Central memory CD4-positive, alpha-beta T cell (primary cell): ENCODE measurements around the gene COL21A1.
"Not testable (repeated sequence)": the region's sequence is repeated elsewhere in the genome, so short reads cannot be mapped to it uniquely, and the experiment has no call there.

Experiments used
- DNase-seq: peaks from one replicate; pipeline ENCODE4 v3.0.0; 2022
- total RNA-seq, 3 experiments: gene quantifications; one replicate each; lab custom pipeline; 2026; lab: John Stamatoyannopoulos, UW

Gene COL21A1
- total RNA-seq, result 0 reads per million in 3 experiments

DNA sequence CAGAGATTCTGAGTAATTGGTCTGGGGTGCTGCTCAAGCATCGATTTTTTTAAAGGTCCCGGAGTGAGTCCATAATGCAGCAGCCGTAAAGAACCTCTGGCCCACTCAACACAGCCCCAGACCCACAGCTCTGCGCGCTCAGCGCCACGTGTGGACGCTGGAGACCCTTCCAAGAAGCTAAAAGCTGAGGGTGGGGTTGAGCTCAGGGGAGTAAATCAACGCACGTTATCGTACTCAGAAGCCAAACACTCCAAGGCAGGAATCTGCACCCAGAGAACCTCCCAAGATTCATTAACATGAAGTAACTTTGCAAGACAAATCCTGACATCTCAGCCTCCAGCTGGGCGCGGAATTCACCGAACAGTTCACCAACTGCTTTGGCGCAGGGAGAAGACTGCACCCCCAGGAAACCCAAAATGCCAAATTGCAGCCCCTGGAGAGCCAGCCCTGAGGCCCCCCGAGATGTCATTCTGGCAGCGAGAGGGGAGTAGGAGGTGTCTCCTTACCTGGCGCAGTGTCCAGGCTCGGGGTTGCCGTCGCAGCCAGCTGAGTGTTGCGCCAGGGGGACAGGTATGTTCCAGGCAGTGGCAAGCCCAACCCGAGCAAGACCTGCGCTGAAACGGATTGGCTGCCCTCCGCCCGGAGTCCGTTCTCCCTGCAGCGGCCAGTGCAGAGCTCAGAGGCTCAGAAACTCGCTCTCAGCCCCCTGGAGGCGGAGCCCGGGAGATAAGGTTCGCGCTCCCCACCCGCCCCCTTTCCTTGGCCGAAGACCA is at the start of gene COL21A1:
Gene COL21A1 (minus strand): TSS at position 700 of the 773 bp plus-strand sequence. CDS start 64,962 bp downstream, outside the sequence.
- no peak for DNase-seq

DNA sequence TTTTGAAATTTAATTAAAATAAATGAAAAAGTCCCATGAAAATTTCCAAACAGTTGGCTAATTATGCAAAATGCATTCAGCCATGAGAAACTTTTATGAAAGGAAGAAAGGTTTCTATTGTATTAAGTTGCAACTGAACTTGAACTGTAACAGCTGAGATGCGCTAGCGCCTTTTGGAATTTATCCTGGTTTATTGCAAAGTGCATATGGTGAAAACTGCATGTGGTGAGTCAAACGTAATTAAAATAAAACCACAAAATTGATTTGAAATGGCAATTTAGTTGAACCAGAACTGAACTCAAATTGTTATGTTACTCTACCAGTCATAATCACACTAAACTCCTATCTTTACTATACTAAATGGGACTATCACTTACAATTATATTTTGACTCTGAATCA is 46.4 kb upstream of the COL21A1 start:
- no peak for DNase-seq

DNA sequence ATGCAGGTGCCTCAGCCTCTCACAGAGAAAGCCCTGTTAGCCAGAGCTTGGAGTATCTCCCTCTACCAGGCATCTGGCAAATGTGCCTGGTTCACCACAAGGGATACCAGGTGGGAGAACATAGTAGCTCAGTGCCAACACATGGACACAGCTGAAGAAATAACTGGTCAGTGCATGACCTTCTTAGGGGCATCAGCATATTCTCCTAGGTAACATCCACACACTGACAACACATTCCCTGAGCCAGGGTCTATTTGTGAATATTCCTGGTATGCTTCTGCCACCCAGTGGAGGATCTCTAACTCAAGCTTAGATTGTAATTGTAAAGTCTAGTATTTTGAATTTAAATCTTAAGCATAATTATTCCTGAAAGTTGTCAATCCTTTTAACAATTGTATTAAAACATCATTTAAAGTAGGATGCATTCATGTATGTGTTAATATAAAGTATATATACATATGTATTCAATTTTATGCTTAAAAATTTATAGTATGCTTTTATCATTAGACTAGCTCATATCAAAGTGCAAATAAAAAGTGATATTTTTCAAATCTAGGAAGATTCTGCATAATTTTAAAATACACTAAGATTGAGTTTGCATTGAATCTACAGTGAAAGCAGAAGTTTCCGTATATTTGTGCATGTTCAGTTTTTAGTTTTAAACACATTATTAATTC is 45.3 kb upstream of the COL21A1 start:
- DNase-seq, result no peak

DNA sequence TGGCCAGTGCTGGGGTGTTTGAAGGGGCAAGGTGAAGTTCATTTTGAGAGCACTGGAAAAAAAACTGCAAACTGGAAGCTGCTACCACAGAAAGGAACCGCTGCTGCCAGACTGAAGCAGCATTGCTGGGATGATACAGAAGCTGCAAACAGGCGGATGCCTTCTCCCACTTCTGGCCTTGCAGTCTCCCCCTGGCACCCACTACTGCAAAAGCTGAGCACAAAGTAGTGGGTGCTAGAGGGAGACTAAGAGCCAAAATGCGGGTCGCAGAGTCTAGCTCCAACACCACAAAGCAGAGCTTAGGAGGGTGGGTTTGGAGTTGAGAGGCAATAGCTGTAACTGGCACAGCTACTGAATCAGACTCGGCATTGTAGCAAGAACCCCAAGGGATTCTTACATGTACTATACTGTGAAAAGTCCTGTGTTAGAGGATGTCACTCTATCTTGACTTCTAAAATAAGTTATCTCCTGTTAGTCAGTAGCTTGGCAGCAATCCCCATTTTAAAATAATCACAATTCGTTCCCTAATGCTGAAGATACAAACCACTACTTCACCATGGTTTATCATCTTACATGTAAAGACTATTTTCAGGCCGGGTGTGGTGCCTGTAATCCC is 44.0 kb upstream of the COL21A1 start:
- no peak for DNase-seq

DNA sequence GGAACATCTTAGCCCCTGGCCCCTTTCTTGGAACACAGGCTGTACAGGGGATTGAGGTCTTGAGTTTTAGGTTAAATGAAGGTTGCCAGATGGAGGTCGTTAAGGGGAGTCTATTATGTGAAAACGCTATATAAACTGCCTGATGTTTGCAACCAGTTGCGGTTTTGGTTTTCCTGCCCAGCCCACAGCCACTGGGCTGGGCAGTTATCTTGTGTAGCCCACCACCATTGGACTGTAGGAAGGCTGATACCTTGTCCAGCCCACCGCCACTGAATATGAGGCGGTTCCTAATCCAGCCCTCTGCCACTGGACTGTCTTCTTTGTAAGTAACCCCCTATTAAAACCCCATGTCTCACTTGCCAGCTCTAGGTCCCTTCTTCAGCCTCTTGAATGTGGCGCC is 42.3 kb upstream of the COL21A1 start:
- DNase-seq, result no peak

DNA sequence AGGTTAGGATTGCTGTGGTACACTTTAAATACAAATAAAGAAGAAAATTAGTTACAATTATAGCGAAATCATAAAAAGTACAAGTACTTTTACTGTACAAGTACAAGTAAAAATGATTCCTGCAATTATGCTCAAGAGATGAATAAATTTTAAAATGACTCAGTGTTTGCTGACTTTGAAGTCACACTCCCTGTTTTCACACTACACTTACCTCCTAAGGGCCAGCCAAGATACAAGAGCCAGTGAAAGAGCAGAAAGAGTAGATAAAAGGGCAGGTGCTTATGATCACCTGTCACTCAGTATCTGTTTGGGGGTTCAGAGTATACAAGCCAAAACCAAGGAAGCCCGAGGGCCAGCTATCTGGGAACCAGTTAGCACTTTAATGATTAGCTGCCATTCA is 41.0 kb upstream of the COL21A1 start:
- no peak for DNase-seq

DNA sequence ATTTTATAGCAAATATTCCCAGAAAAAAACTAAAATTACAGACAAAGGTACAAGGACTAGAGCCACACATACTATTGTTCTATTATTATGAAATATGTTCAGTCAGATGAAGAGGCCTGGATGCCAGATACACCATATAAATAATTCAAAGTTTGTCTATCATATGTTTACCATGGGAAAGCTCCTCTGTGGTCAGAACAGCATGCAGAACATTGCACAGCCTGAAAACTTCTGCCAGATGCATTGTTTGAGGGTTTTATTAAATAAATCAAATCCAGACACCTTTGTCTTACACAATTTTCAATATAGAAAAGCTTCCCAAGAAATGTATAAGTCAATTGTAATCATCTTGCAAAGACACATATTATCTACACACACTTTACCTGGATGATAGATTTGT is 35.0 kb upstream of the COL21A1 start:
- DNase-seq, result no peak

DNA sequence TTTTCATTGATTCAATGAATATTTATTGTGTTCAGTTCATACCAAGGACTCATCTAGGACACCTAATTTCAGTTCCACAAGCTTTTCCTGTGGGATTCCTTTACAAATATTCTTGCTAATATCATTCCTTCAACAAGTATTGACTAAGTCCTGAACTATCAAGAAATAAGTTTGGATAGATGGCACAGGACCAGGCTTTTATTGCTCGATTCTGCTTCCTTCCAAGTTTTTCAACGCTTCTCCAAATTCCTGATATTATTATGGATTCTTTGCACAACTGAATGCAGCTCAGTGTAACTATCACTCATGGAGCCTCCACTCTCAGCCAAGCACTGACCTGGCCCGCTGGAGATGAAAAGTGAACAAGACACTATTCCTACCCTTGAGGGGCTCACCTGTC is 32.7 kb upstream of the COL21A1 start:
- DNase-seq, result no peak

DNA sequence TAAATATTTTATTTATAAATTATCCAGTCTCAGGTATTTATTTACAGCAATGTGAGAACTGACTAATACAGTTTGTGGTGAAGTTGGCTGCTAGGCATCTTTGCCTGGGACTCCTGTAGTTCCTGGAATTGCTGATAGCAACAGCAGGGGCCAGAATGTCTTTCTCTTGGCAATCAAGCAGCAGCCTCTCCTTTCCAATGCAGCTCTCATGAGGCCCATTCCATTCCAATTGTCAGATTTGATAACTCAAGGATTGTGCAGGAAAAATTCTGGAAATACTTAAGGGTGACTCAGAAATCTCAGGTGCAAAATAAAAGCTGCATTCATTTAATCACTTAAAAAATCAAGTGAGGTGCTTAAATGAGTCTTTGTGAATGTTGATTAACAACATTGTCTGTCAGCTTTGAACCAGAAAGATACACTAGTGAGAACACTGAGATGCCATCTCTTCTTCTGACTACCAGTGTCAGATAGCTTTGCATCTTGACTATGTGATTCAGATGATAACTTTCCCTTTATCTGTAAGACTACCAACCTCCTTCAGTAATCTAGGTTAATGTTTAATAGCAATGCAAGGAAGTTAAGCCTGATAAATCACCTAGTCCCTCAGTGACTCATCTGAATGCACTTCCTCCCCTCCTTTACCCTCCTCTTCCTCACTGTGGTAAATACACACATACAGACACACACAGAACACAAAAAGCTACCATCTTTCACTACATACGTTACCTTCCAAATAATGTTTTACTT is 32.1 kb upstream of the COL21A1 start:
- DNase-seq, result no peak

DNA sequence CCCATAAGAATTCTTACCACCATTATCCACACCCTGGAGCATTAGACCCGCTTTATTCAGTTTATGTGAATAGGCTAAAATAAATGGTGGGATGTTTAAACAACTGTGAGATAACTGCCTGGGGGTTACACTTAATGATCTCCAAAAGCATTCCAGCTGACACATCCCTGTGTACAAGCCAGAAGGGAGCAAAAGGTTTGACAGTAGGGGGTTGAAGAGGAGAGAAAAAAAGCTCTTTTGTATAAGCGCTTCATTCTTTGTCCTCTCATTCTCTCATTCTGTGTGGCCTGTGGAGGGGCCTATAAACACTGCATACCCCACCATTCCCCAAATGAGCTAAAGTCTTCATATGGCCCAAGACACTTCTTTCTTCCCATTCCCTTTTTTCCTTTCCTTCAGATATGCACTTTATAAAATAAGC is 30.8 kb upstream of the COL21A1 start:
- DNase-seq, result no peak

DNA sequence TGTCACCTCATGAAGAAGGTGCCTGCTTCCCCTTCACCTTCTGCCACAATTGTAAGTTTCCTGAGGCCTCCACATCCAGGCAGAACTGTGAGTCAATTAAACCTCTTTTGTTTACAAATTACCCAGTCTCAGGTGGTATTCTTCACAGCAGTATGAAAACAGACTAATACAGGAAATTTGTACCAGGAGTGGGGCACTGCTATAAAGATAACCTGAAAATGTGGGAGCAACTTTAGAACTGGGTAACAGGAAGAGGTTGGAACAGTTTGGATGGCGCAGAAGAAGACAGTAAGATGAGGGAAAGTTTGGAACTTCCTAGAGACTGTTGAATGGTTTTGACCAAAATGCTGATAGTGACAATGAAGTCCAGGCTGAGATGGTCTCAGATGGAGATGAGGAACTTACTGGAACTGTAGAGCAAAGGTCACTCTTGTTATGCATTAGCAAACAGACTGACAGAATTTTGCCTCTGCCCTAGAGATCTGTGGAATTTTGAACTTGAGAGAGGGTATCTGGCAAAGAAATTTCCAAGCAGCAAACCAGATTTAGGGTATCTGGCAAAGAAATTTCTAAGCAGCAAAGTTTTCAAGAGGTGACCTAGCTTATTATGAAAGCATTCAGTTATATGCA is 23.5 kb upstream of the COL21A1 start:
- no peak for DNase-seq

DNA sequence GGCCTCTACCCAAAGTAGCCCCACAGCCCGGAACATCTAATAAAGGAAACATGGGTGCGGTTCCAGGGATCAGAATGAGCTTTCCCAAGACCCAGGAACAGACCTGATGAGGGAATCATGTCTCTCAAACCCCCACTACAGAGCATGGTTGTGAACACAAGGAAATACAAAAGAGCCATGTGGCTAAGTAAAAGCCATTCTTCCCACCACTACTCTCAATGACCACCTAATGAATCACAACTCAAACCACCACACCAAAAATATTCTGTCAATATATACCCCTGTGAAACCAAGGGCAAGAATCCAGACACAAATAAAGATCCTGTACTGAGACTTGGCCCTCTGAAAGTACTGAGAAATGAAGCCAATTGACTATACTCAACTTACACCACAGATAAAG is 20.9 kb upstream of the COL21A1 start:
- DNase-seq, result no peak

DNA sequence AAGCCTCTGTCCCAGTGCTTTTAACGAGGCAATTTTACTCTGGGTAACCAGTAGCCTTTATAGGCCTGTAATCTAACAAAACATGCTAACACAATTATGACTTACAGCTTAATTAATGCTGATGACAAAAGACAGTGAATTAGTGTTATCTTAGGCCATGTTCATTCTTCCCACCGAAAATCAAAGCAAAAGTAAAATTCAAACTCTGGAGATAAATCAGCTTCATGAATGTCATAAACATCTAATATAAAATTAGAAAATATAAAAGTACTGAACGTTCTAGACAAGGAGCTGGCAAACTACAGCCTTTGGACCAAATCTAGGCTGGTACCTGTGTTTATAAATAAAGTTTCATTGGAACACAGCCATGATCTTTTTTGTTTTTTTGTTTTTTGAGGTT is 18.6 kb upstream of the COL21A1 start:
- no peak for DNase-seq

DNA sequence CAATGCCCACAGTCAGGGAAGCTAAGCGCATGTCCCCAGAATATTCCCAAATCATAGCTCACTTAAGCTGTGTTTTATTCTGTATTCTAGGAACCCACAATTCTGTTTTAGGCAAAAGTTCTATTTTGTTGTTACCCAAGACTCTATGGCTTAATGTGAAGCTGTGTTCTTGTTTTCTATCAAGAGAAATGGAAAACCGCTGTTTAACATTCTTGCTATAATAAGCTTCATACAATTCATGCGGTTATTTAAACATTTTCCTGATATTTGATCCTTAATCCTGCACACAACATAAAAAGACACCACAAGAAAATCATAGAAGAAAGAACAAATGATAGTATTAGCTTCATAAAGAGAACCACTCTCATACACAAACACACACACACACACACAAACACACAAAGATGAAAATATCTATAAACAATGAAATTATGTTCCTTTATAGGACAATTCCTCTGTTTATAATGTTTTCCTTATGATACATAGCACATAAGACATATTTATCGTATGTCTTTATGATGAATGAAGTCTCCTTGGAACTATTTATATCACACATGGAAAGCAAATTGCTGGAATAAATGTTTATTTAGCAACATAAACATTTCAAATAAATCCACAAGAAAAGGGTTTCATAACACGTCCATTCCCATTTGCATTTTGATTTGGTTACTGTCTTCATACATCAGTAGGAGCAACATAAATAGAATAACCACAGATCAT is 16.4 kb upstream of the COL21A1 start:
- no peak for DNase-seq

DNA sequence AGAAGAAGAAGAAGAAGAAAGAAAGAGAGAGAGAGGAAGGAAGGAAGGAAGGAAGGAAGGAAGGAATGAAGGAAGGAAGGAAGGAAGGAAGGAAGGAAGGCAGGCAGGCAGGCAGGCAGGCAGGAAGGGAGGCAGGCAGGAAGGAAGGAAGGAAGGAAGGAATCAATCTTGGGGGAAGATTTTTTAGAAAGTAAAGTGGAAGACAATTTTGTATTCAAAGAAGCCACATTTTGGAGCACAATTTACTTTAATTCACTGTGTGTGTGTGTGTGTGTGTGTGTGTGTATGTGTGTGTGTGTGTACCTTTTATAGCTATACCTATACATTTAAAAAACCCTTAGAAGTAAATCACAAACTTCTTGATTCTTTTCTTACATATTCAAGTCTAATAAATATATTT is 13.2 kb upstream of the COL21A1 start:
- not testable (repeated sequence) for DNase-seq

DNA sequence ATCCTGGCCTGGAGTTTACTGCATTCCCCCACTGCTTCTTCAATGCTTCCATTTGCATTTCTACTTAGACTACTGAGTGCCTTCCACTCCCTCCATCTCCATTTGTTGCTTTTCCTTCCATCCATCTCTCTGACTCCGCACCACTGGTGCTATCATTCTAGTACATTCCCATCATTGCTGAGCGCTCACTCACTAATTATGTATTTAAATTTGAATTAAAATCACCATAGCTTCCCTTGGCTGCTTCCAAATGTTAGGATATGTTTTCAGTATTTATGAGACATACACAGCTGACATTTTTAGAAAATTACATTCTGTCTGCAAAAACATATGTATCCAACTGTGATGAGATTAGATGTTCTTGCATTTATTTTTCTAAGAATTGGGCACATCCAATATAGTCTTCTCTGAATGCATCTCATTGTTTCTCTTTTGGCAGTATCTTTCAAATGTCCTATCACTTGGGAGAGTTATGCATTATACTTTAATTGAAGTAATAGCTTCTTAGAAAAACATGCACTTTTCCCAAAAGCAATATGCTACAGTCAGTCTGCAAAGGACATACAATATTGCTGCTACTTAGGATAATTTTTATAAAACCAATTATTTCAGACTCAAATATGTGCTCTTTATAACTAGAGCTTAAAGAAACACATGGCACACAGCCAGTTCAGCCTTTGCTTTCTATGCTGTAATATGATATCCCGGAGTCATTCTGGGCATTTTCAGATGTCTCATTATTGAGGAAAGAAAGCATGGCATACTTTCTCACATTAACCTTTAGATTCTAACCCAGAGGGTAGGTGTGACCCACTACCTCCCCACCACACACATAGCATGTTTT is 12.1 kb upstream of the COL21A1 start:
- DNase-seq, result no peak

DNA sequence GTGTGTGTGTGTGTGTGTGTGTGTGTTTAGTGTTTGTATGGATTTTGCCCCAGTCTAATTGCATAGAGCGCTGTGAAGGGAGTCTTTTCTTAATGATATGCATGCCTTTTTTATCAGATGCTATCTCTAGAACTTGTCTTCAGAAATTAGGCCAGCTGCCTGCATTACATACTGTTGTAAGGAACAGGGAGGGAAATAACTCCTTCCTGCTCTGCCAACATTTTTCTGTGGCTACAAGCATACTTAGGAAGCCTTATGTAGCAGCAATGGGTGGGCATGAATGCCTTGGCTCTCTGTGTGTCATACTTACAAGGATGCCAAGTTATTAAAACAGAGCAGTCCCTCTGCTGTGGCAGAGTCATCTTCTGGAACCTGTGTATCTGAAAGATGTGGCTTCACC is 8.0 kb upstream of the COL21A1 start:
- no peak for DNase-seq

DNA sequence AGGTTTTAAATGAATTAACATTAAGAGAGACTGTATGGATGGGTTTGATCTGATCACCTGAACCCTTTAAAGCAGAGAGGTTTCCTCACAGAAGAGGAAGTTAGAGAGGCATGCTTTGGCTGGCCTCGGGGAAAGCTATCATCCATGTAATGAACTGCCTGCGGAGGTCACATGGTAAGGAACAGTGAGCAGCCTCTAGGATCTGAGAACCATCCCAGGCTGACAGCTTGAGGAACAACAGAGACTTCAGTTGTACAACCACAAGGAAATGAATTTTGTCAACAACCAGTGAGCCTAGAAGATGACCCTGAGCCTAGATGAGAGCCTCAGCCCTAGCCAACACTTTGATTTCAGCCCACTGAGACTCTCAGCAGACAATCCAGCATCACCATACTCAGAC is 2.9 kb upstream of the COL21A1 start:
- DNase-seq, result no peak

DNA sequence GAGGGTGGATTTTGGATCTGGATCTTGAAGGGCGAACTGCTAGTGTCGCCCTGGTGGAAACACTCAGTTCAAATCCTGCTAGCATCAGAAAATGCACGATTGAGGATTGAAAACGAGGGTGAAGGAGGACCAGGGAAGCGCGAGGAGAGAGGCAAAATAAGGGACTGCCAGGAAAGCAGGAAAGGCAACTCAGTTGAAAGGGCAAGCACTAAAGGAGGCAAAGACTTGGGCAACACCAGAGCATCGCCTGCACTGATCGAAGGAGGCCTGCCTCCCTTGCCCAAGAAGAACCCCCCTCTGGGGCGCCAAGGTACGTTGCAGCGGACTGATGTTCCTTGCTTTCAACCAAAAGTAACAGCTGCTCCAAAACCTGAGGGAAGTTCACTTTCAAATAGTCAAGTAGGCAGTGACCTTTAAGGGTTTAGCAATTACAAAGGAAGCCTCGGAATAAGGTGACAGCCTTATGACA is 308 bp upstream of the COL21A1 start:
- no peak for DNase-seq

DNA sequence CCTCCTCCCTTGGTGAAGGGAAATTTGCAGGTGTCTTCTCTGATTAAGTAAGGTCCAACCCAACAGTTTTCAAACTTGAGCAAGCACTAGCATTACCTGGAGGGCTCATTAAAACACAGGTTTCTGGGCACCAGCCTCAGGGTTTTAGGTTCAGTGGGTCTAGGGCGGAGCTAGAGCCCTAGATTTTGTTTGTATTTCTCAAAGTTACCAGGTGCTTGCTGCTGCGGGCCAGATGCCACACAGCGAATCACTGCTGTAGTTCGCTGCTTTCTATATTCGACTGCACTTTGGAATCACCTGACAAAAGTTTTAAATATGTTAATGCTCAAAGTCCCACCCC is 869 bp downstream of the COL21A1 start:
- no peak for DNase-seq

DNA sequence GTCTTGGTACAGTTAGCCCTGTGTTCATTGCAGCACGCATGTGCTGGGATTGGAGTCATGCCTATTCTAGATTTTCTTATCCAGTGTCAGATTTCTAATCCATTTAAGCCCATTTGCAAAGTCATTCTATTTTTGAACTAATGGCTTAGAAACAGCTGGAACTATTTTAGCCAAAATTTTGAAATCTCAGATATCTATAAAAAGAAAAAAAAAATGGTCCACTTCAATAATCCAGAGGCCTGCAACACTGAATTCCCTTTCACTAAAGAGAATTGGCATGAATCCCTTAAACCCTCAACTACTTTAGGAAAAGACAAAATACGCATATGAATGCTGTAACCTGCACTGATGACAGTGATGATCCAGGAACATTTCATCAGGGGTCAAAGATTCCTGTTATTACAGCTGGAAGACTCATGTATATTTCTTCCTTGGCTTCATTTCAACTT is 1.5 kb downstream of the COL21A1 start:
- DNase-seq, result no peak
